GM23338 (cell line): ENCODE measurements around the gene RRM1. TPM values are rescaled to one million over a fixed set of nuclear protein-coding genes. Genes with fewer than 3 reads are reported as not detected.
A peak's percentile ranks its signal among the peaks of the same experiment; 100 is the strongest.

Source experiments
- ATAC-seq: fragments of 200-7000 bp; cut with Tn5 transposase; 3 replicates; pipeline ENCODE4 v1.9.1; 2020
- DNase-seq: peaks from one replicate; pipeline ENCODE4 v3.0.0-alpha.2; 2015; ENCODE audit warnings: low spot score
- H2AFZ ChIP-seq: fragments of 200-600 bp; sonication (generic); 2 replicates; pipeline ENCODE4 v1.8.0; 2016; ENCODE audit warnings: antibody characterized with exemption, mild to moderate bottlenecking, moderate library complexity
- H3F3A ChIP-seq: fragments of 200-600 bp; sonication (generic); replicated peaks from 2 replicates; pipeline ENCODE4 v1.8.0; 2017; ENCODE audit warnings: antibody characterized with exemption, mixed run types, low read depth
- H3K27ac ChIP-seq: fragments of 200-600 bp; sonication (generic); 2 replicates; pipeline ENCODE4 v1.6.1; 2016; ENCODE audit warnings: low read depth
- H3K27me3 ChIP-seq: fragments of 200-600 bp; sonication (generic); 2 replicates; pipeline ENCODE4 v1.8.0; 2016; ENCODE audit warnings: mild to moderate bottlenecking, mixed run types, moderate library complexity; ENCODE audit not compliant: insufficient read depth
- H3K36me3 ChIP-seq: fragments of 200-600 bp; sonication (generic); 2 replicates; pipeline ENCODE4 v1.8.0; 2016; ENCODE audit warnings: mild to moderate bottlenecking; ENCODE audit not compliant: insufficient read depth
- H3K4me1 ChIP-seq: fragments of 200-600 bp; sonication (generic); 2 replicates; pipeline ENCODE4 v1.8.0; 2016; ENCODE audit warnings: mild to moderate bottlenecking, moderate library complexity; ENCODE audit not compliant: insufficient read depth
- H3K4me2 ChIP-seq: fragments of 200-600 bp; sonication (generic); 2 replicates; pipeline ENCODE4 v1.7.1; 2017; ENCODE audit warnings: mixed run types
- H3K4me3 ChIP-seq: fragments of 200-600 bp; sonication (generic); 2 replicates; pipeline ENCODE4 v1.6.1; 2016; ENCODE audit warnings: mixed run types
- H3K79me2 ChIP-seq: fragments of 200-600 bp; sonication (generic); replicated peaks from 2 replicates; pipeline ENCODE4 v1.8.0; 2017; ENCODE audit warnings: mild to moderate bottlenecking; ENCODE audit not compliant: insufficient read depth
- H3K9me2 ChIP-seq: fragments of 200-600 bp; sonication (generic); 2 replicates; pipeline ENCODE4 v1.8.0; 2017; ENCODE audit not compliant: insufficient read depth
- H4K20me1 ChIP-seq: fragments of 200-600 bp; sonication (generic); replicated peaks from 2 replicates; pipeline ENCODE4 v1.8.0; 2017; ENCODE audit warnings: mild to moderate bottlenecking; ENCODE audit not compliant: insufficient read depth
- H3K27ac Mint-ChIP-seq: 2 replicates; pipeline ENCODE4 v1.8.0; 2020; ENCODE audit warnings: inconsistent platforms, mild to moderate bottlenecking, moderate library complexity, mixed read lengths
- H3K27me3 Mint-ChIP-seq: 3 replicates; pipeline ENCODE4 v1.8.0; 2022; ENCODE audit warnings: low read depth, mild to moderate bottlenecking, moderate library complexity, mixed read lengths, inconsistent platforms; ENCODE audit not compliant: insufficient read depth, poor library complexity
- H3K36me3 Mint-ChIP-seq: 3 replicates; pipeline ENCODE4 v1.8.0; 2021; ENCODE audit warnings: low read depth, mild to moderate bottlenecking, inconsistent platforms, moderate library complexity, mixed read lengths
- H3K4me1 Mint-ChIP-seq: 3 replicates; pipeline ENCODE4 v1.8.0; 2020; ENCODE audit warnings: mild to moderate bottlenecking, inconsistent platforms, mixed read lengths
- H3K4me3 Mint-ChIP-seq: 3 replicates; pipeline ENCODE4 v1.8.0; 2021; ENCODE audit warnings: moderate library complexity, mild to moderate bottlenecking, inconsistent platforms, mixed read lengths
- H3K9me3 Mint-ChIP-seq: 3 replicates; pipeline ENCODE4 v1.8.0; 2020; ENCODE audit warnings: moderate library complexity, mild to moderate bottlenecking, inconsistent platforms, mixed read lengths
- CREB1 ChIP-seq: fragments of 250-450 bp; sonication (Bioruptor Pico); IDR thresholded peaks from 2 replicates; pipeline ENCODE4 v1.5.0; 2020; ENCODE audit warnings: low read depth, mild to moderate bottlenecking, moderate library complexity
- CTCF ChIP-seq, 2 experiments: fragments of 200-600 bp in 1 of 2; sonication (generic) in 1 of 2; conservative IDR thresholded peaks; 2 replicates each; pipeline versions ENCODE4 v1.5.1 to v1.6.1; 2016 to 2017; ENCODE audit warnings: antibody characterized with exemption in 2 of 2, low read depth in 2 of 2, mild to moderate bottlenecking in 2 of 2, moderate library complexity in 1 of 2
- EZH2 ChIP-seq: fragments of 200-600 bp; sonication (generic); IDR thresholded peaks from one replicate; pipeline ENCODE4 v1.8.0; 2017; ENCODE audit warnings: antibody characterized with exemption, mild to moderate bottlenecking, low read depth; ENCODE audit not compliant: unreplicated experiment
- JUNB ChIP-seq: IDR thresholded peaks from one replicate; pipeline ENCODE4 v1.6.1; 2016; ENCODE audit warnings: antibody characterized with exemption; ENCODE audit not compliant: unreplicated experiment
- NANOG ChIP-seq: IDR thresholded peaks from 2 replicates; pipeline ENCODE4 v1.6.1; 2016; ENCODE audit warnings: antibody characterized with exemption, borderline replicate concordance
- POLR2AphosphoS5 ChIP-seq: IDR thresholded peaks from 2 replicates; pipeline ENCODE4 v1.6.1; 2016; ENCODE audit warnings: antibody characterized with exemption, low read depth
- REST ChIP-seq: IDR thresholded peaks from one replicate; pipeline ENCODE4 v1.6.1; 2018; ENCODE audit warnings: antibody characterized with exemption; ENCODE audit not compliant: unreplicated experiment
- STAT1 ChIP-seq: IDR thresholded peaks from one replicate; pipeline ENCODE4 v1.6.1; 2016; ENCODE audit warnings: antibody characterized with exemption; ENCODE audit not compliant: unreplicated experiment
- ZNF114 ChIP-seq: fragments of 250-450 bp; sonication (Bioruptor Pico); IDR thresholded peaks from 2 replicates; pipeline ENCODE4 v1.5.0; 2020; ENCODE audit warnings: mild to moderate bottlenecking, moderate library complexity
- ZNF331 ChIP-seq: fragments of 250-450 bp; sonication (Bioruptor Pico); IDR thresholded peaks from 2 replicates; pipeline ENCODE4 v1.5.0; 2020; ENCODE audit warnings: low read depth, mild to moderate bottlenecking, moderate library complexity
- ZNF462 ChIP-seq: fragments of 250-450 bp; sonication (Bioruptor Pico); IDR thresholded peaks from 2 replicates; pipeline ENCODE4 v1.5.0; 2020; ENCODE audit warnings: mild to moderate bottlenecking, moderate library complexity
- polyA plus RNA-seq: library from polyadenylated mRNA; unstranded; fragments of >200 nt; fragmentation: Nextera tagmentation; extraction: Ambion mirVana; gene quantifications from 2 replicates; pipeline ENCODE4 v1.2.1, GENCODE V29; 2016
- total RNA-seq: library from RNA; depleted of rRNA; stranded (reverse); fragments of >200 nt; shearing (Covaris generic); gene quantifications from 2 replicates; pipeline ENCODE4 v1.2.3, GENCODE V29; 2014

Gene RRM1
- total and polyA plus RNA-seq, 2 experiments from 2014 or later = 47.3 to 96.8 TPM

GRCh38 chr11:4184163-4184916, 89.7 kb downstream of the RRM1 start:
- Histone ChIP-seq H2AFZ (no peak overlapping the region), H3K27ac (no peak overlapping the region), H3K27me3 (peaks cover 6% of the 10 kb centered on the region; the same call in 1 of the 2 replicates), H3K4me3 (no peak overlapping the region), H3K4me1 (0 out of 2 replicates have a peak, but pooled peaks cover 3% of the 10 kb centered on the region), H3K36me3 (no peaks in the 10 kb centered on the region), H3F3A (no peaks in the 10 kb centered on the region), H4K20me1 (no peaks in the 10 kb centered on the region), H3K9me2 (no peaks in the 10 kb centered on the region), H3K79me2 (no peaks in the 10 kb centered on the region), H3K4me2 (no peak overlapping the region)
- H3K36me3 Mint-ChIP-seq = no peaks in the 10 kb centered on the region
- no peak overlapping the region for H3K4me3 Mint-ChIP-seq
- peaks cover 12% of the 10 kb centered on the region for H3K27me3 Mint-ChIP-seq
- DNase-seq = no peak
- no peaks in the 10 kb centered on the region for H3K9me3 Mint-ChIP-seq
- peaks cover 4% of the 10 kb centered on the region; the same call in 1 of the 3 replicates for H3K4me1 Mint-ChIP-seq
- peak overlapping the region; percentile 52; the same call in 1 of the 2 replicates for H3K27ac Mint-ChIP-seq
- ATAC-seq = no peak
- TF ChIP-seq STAT1 (no peak), CREB1 (no peak), JUNB (no peak), CTCF (conservative IDR thresholded peaks at IDR 0.05; ENCODE audit: low read depth in 2 of 2) (no peak), POLR2AphosphoS5 (no peak), ZNF331 (CRISPR knock-in tag) (no peak), NANOG (no peak), REST (no peak), ZNF462 (CRISPR knock-in tag) (no peak), EZH2 (no peak), ZNF114 (no peak)
